SJCRH30 (cell line): Measurements from ENCODE around the gene TMPRSS11A. TPM values are rescaled to one million over a fixed set of nuclear protein-coding genes. Genes with fewer than 3 reads are reported as not detected.

Experiments used
- DNase-seq, 2 experiments: peaks; one replicate each; pipeline ENCODE4 v3.0.0-alpha.2; 2015 to 2020
- H3K27ac ChIP-seq: fragments of 250-450 bp; sonication (Bioruptor Pico); 2 replicates; pipeline ENCODE4 v1.5.1; 2020; ENCODE audit warnings: mild to moderate bottlenecking, moderate library complexity
- H3K27me3 ChIP-seq: fragments of 250-450 bp; sonication (Bioruptor Pico); 2 replicates; pipeline ENCODE4 v1.5.1; 2020; ENCODE audit warnings: mild to moderate bottlenecking, moderate library complexity
- H3K36me3 ChIP-seq: fragments of 250-450 bp; sonication (Bioruptor Pico); 2 replicates; pipeline ENCODE4 v1.5.1; 2020; ENCODE audit warnings: mild to moderate bottlenecking, moderate library complexity
- H3K4me1 ChIP-seq: fragments of 250-450 bp; sonication (Bioruptor Pico); 2 replicates; pipeline ENCODE4 v1.5.1; 2020; ENCODE audit warnings: mild to moderate bottlenecking, moderate library complexity
- H3K4me3 ChIP-seq: fragments of 250-450 bp; sonication (Bioruptor Pico); 2 replicates; pipeline ENCODE4 v1.5.1; 2020; ENCODE audit warnings: mild to moderate bottlenecking, moderate library complexity
- H3K9me3 ChIP-seq: fragments of 250-450 bp; sonication (Bioruptor Pico); replicated peaks from 2 replicates; pipeline ENCODE4 v1.5.1; 2020; ENCODE audit warnings: mild to moderate bottlenecking, moderate library complexity
- total RNA-seq: library from RNA; depleted of rRNA; stranded (reverse); fragments of >200 nt; shearing (Covaris generic); gene quantifications from 2 replicates; pipeline ENCODE4 v1.2.3, GENCODE V29; 2014; rRNA removed

The TMPRSS11A gene
- total RNA-seq, 1 experiment from 2014 or later: not detected

- H3K4me3 ChIP-seq: no peak overlapping the region
- H3K36me3 ChIP-seq: no peaks in the 10 kb centered on the region
These were observed 91.4 kb downstream of the TMPRSS11A start for GRCh38 chr4:67871867-67872266.

GRCh38 chr4:67869580-67870190, 93.6 kb downstream of the TMPRSS11A start:
- Histone ChIP-seq H3K27ac (no peak overlapping the region), H3K4me1 (no peaks in the 10 kb centered on the region), H3K36me3 (no peaks in the 10 kb centered on the region), H3K4me3 (no peak overlapping the region), H3K27me3 (no peaks in the 10 kb centered on the region), H3K9me3 (no peaks in the 10 kb centered on the region)
- DNase-seq: no peak

More at GRCh38 chr4:67871867-67872266, 91.4 kb downstream of the TMPRSS11A start:
- no peaks in the 10 kb centered on the region for H3K9me3 ChIP-seq
- no peaks in the 10 kb centered on the region for H3K27me3 ChIP-seq
- no peak overlapping the region for H3K27ac ChIP-seq
- peak in 1 of 2 experiments; percentile 50 for DNase-seq
- H3K4me1 ChIP-seq: no peaks in the 10 kb centered on the region

GRCh38 chr4:67861513-67861912, 101.8 kb downstream of the TMPRSS11A start:
- Histone ChIP-seq H3K4me1 (peaks cover 11% of the 10 kb centered on the region), H3K27me3 (no peaks in the 10 kb centered on the region), H3K27ac (peak overlapping the region; percentile 78), H3K9me3 (no peaks in the 10 kb centered on the region), H3K4me3 (peak overlapping the region; percentile 29), H3K36me3 (no peaks in the 10 kb centered on the region)
- peak; percentile 6 to 48 for DNase-seq

Other genes starting within 250 kb of the TMPRSS11A start
- gene GNRHR, start 209.1 kb downstream of the TMPRSS11A start, total RNA-seq: 0.08 TPM in 1 of 2 replicates, not detected in the other
- gene TMPRSS11D, start 79.5 kb downstream of the TMPRSS11A start, total RNA-seq: not detected in 2 replicates
- not detected in 2 replicates for gene TMPRSS11F, start 166.4 kb upstream of the TMPRSS11A start, total RNA-seq